ENCODE results near the gene MORN5.

Gene MORN5

GRCh38 chr9:122131401-122132001, 28.2 kb upstream of the MORN5 start:
- Mint-ChIP-seq H3K4me3 (no peak overlapping the region), H3K4me1 (peaks cover 13% of the 10 kb centered on the region), H3K27ac (no peak overlapping the region), H3K9me3 (no peaks in the 10 kb centered on the region), H3K36me3 (no peaks in the 10 kb centered on the region), H3K27me3 (peaks cover 2% of the 10 kb centered on the region)

GRCh38 chr9:122132539-122132938, 27.2 kb upstream of the MORN5 start:
- Mint-ChIP-seq H3K27me3 (peaks cover 2% of the 10 kb centered on the region), H3K4me3 (no peak overlapping the region), H3K4me1 (peaks cover 5% of the 10 kb centered on the region), H3K9me3 (no peaks in the 10 kb centered on the region), H3K36me3 (no peaks in the 10 kb centered on the region), H3K27ac (no peak overlapping the region)

GRCh38 chr9:122133263-122133983, 26.3 kb upstream of the MORN5 start:
- Mint-ChIP-seq H3K9me3 (no peaks in the 10 kb centered on the region), H3K27me3 (peaks cover 2% of the 10 kb centered on the region), H3K4me1 (no peaks in the 10 kb centered on the region), H3K27ac (no peak overlapping the region), H3K36me3 (no peaks in the 10 kb centered on the region), H3K4me3 (no peak overlapping the region)

GRCh38 chr9:122133984-122134535, 25.6 kb upstream of the MORN5 start:
- no peak overlapping the region for H3K27ac Mint-ChIP-seq
- no peak overlapping the region for H3K4me3 Mint-ChIP-seq
- H3K4me1 Mint-ChIP-seq, result no peaks in the 10 kb centered on the region
- no peaks in the 10 kb centered on the region for H3K9me3 Mint-ChIP-seq
- H3K36me3 Mint-ChIP-seq, result no peaks in the 10 kb centered on the region
- peaks cover 2% of the 10 kb centered on the region for H3K27me3 Mint-ChIP-seq

GRCh38 chr9:122134822-122135528, 24.7 kb upstream of the MORN5 start:
- no peak overlapping the region for H3K4me3 Mint-ChIP-seq
- H3K27ac Mint-ChIP-seq, result no peak overlapping the region
- H3K4me1 Mint-ChIP-seq, result no peaks in the 10 kb centered on the region
- peaks cover 2% of the 10 kb centered on the region for H3K27me3 Mint-ChIP-seq
- H3K9me3 Mint-ChIP-seq, result no peaks in the 10 kb centered on the region
- no peaks in the 10 kb centered on the region for H3K36me3 Mint-ChIP-seq

- H3K4me3 Mint-ChIP-seq, result no peak overlapping the region
- H3K27me3 Mint-ChIP-seq, result peaks cover 2% of the 10 kb centered on the region
- no peaks in the 10 kb centered on the region for H3K4me1 Mint-ChIP-seq
- H3K27ac Mint-ChIP-seq, result no peak overlapping the region
- H3K36me3 Mint-ChIP-seq, result no peaks in the 10 kb centered on the region
- H3K9me3 Mint-ChIP-seq, result no peaks in the 10 kb centered on the region
Observed at GRCh38 chr9:122135529-122135859, 24.2 kb upstream of the MORN5 start.

GRCh38 chr9:122138560-122139268, 21.0 kb upstream of the MORN5 start:
- no peaks in the 10 kb centered on the region for H3K4me1 Mint-ChIP-seq
- no peaks in the 10 kb centered on the region for H3K27me3 Mint-ChIP-seq
- no peaks in the 10 kb centered on the region for H3K9me3 Mint-ChIP-seq
- H3K4me3 Mint-ChIP-seq, result no peak overlapping the region
- no peak overlapping the region for H3K27ac Mint-ChIP-seq
- no peaks in the 10 kb centered on the region for H3K36me3 Mint-ChIP-seq

- Mint-ChIP-seq H3K4me3 (no peak overlapping the region), H3K27ac (no peak overlapping the region), H3K27me3 (no peaks in the 10 kb centered on the region), H3K4me1 (no peaks in the 10 kb centered on the region), H3K9me3 (no peaks in the 10 kb centered on the region), H3K36me3 (peaks cover 5% of the 10 kb centered on the region)
Observed at GRCh38 chr9:122140368-122141193, 19.1 kb upstream of the MORN5 start.

- Mint-ChIP-seq H3K27ac (no peak overlapping the region), H3K27me3 (no peaks in the 10 kb centered on the region), H3K4me3 (no peak overlapping the region), H3K36me3 (peaks cover 5% of the 10 kb centered on the region), H3K4me1 (no peaks in the 10 kb centered on the region), H3K9me3 (no peaks in the 10 kb centered on the region)
Observed at GRCh38 chr9:122141671-122142070, 18.0 kb upstream of the MORN5 start.

GRCh38 chr9:122143296-122143695, 16.4 kb upstream of the MORN5 start:
- no peak overlapping the region for H3K27ac Mint-ChIP-seq
- H3K4me1 Mint-ChIP-seq, result no peaks in the 10 kb centered on the region
- no peaks in the 10 kb centered on the region for H3K9me3 Mint-ChIP-seq
- H3K27me3 Mint-ChIP-seq, result no peaks in the 10 kb centered on the region
- H3K4me3 Mint-ChIP-seq, result no peak overlapping the region
- peaks cover 6% of the 10 kb centered on the region for H3K36me3 Mint-ChIP-seq

GRCh38 chr9:122143876-122144405, 15.8 kb upstream of the MORN5 start:
- H3K4me3 Mint-ChIP-seq, result no peak overlapping the region
- H3K36me3 Mint-ChIP-seq, result peaks cover 6% of the 10 kb centered on the region
- no peaks in the 10 kb centered on the region for H3K27me3 Mint-ChIP-seq
- no peaks in the 10 kb centered on the region for H3K9me3 Mint-ChIP-seq
- H3K27ac Mint-ChIP-seq, result no peak overlapping the region
- no peaks in the 10 kb centered on the region for H3K4me1 Mint-ChIP-seq

GRCh38 chr9:122144836-122145591, 14.7 kb upstream of the MORN5 start:
- H3K27ac Mint-ChIP-seq, result no peak overlapping the region
- no peaks in the 10 kb centered on the region for H3K27me3 Mint-ChIP-seq
- H3K36me3 Mint-ChIP-seq, result peaks cover 6% of the 10 kb centered on the region
- H3K9me3 Mint-ChIP-seq, result no peaks in the 10 kb centered on the region
- no peaks in the 10 kb centered on the region for H3K4me1 Mint-ChIP-seq
- H3K4me3 Mint-ChIP-seq, result no peak overlapping the region

GRCh38 chr9:122145592-122145863, 14.2 kb upstream of the MORN5 start:
- peaks cover 6% of the 10 kb centered on the region for H3K36me3 Mint-ChIP-seq
- H3K27me3 Mint-ChIP-seq, result no peaks in the 10 kb centered on the region
- H3K9me3 Mint-ChIP-seq, result no peaks in the 10 kb centered on the region
- no peak overlapping the region for H3K4me3 Mint-ChIP-seq
- no peaks in the 10 kb centered on the region for H3K4me1 Mint-ChIP-seq
- no peak overlapping the region for H3K27ac Mint-ChIP-seq

GRCh38 chr9:122151267-122151828, 8.4 kb upstream of the MORN5 start:
- Mint-ChIP-seq H3K4me1 (peaks cover 23% of the 10 kb centered on the region), H3K36me3 (peaks cover 5% of the 10 kb centered on the region), H3K27ac (peak overlapping the region; percentile 3), H3K4me3 (no peak overlapping the region), H3K9me3 (no peaks in the 10 kb centered on the region), H3K27me3 (no peaks in the 10 kb centered on the region)
